ENCODE results near the gene APOC1.
"Not testable (repeated sequence)": the region's sequence is repeated elsewhere in the genome, so short reads cannot be mapped to it uniquely, and the experiment has no call there.

Gene APOC1

DNA sequence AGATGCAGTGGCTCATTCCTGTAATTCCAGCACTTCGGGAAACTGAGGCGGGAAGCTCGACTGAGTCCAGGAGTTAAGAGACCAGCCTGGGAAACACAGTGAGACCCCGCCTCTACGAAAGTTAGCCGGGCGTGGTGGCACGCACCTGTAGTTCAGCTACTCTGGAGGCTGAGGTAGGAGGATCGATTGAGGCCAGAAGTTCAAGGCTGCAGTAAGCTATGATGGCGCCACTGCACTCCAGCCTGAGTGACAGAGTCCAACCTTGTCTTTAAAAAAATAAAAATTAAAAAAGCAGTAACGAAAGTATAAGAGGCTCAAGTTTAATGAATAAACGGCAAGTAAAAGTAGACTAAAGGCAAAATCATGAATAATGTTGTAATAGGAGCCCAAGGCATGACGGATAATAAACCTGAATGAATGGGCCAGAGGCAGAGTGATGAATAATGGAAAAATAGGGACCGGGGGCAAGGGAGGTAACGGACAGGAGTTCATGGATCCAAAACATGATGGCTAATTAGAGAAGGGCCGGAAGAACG, 24.5 kb upstream of the APOC1 start:
- no peak for DNase-seq

DNA sequence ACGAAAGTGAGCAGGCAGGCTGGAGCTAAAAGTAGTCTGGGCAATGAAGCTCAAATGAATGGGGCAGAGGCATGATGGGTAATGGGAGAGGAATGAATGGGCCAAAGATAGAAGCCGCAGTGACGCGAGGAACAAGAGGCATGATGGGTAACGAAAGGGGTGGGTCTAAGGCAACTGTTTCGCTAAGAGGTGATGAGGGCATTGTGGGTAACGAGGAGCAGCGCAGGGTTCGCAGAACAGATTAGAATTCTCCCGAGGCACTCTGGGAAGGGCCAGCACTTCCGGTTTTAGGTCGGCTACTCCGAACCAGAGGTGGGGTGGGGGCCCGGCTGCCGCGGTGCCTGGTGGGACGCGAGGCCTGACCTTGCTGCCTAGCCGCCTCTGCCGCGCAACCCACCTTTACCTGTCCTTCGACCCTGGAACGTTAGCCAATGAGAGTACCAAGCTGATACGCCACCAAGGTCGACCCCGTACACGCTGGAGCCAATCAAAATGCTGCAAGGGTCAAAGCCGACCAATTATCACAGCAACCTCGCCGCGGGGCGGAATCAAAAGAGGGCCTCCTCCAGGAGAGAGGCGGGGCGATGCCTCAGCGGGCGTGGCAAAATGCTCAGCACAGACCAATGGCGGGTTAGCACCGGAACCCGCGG, 23.9 kb upstream of the APOC1 start:
- DNase-seq, result peak; percentile 100

GRCh38 chr19:44891016-44891882, 23.2 kb upstream of the APOC1 start, which contains the start of gene TOMM40:
Gene TOMM40 (plus strand): TSS chr19:44891254. CDS start chr19:44891416, 162 bp downstream.
- peak; percentile 100 for DNase-seq

GRCh38 chr19:44892932-44893331, 21.5 kb upstream of the APOC1 start:
- no peak for DNase-seq

DNA sequence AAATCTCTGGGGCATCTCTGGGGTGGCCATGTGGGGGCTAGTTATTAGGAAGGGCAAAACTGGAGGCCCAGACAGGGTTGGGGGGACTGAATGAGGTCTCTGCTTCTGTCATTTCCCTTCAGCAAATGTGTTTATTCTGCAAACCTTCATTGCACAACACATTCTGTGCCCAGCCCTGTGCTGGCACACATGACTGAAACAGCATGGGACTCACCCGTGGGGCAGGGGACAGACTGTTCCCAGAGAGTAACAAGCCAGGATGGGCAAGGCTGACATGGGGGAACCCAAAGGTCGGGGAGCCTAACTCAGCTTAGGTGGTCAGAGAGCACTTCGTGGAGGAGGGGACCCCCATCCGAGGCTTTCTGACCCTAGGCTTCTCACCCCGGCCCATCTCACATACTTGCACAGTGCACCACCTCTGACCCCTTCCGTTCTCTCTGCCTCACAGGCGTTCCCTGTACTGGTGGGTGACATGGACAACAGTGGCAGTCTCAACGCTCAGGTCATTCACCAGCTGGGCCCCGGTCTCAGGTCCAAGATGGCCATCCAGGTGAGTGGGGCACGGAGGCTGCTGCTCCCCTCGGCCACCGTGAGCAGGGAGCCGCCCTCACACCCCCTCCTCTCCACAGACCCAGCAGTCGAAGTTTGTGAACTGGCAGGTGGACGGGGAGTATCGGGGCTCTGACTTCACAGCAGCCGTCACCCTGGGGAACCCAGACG, 20.9 kb upstream of the APOC1 start:
- no peak for DNase-seq

- DNase-seq, result no peak
Measured at GRCh38 chr19:44894052-44894400, 20.4 kb upstream of the APOC1 start.

DNA sequence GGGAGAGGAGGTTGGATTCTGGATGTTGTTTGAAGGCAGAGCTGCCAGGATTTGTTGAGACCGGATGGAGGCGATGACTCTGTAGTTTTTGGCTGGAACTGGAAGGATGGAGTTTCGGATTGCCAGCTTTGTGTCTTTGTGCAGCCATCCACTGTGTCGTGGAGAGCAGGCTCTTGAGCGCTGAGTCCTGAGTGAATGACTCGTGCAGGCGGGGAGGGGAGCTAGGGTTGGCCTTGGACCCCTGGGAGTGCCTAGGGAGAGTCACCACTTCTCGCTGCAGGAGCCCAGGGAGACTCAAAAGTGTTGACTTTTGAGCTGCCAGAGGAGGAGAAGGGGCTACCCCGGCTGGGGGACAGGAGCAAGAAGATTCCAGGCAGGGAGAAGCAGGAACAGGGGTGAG, 19.5 kb upstream of the APOC1 start:
- no peak for DNase-seq

DNA sequence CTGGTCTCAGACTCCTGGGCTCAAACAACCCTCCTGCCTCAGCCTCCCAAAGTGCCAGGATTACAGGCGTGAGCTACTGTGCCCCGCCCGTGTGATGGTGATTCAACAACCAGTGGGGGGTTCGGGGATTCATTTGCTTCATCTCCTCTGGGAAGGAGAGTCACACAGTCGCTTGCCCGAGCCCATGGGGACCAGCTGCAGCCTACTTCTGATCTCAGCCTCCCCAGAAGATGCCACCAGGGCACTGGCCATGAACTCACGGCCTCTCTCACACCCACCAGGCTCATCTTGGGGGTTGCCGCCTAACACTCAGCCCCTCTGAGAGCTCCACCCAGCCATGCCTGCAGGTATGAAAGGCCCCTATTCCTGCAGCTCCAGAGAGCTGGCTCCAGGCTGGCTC, 16.6 kb upstream of the APOC1 start:
- DNase-seq, result no peak

- no peak for DNase-seq
Measured at GRCh38 chr19:44900328-44901244, 13.8 kb upstream of the APOC1 start.

DNA sequence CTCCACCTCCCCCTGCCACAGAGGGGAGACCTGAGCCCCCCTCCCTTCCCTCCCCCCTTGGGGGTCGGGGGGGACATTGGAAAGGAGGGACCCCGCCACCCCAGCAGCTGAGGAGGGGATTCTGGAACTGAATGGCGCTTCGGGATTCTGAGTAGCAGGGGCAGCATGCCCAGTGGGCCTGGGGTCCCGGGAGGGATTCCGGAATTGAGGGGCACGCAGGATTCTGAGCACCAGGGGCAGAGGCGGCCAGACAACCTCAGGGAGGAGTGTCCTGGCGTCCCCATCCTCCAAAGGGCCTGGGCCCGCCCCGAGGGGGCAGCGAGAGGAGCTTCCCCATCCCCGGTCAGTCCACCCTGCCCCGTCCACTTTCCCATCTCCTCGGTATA, 11.2 kb upstream of the APOC1 start:
- DNase-seq, result no peak

- peak; percentile 40 for DNase-seq
Measured at GRCh38 chr19:44903602-44904425, 10.6 kb upstream of the APOC1 start.

- DNase-seq, result no peak
Measured at GRCh38 chr19:44904426-44904994, 9.9 kb upstream of the APOC1 start.

DNA sequence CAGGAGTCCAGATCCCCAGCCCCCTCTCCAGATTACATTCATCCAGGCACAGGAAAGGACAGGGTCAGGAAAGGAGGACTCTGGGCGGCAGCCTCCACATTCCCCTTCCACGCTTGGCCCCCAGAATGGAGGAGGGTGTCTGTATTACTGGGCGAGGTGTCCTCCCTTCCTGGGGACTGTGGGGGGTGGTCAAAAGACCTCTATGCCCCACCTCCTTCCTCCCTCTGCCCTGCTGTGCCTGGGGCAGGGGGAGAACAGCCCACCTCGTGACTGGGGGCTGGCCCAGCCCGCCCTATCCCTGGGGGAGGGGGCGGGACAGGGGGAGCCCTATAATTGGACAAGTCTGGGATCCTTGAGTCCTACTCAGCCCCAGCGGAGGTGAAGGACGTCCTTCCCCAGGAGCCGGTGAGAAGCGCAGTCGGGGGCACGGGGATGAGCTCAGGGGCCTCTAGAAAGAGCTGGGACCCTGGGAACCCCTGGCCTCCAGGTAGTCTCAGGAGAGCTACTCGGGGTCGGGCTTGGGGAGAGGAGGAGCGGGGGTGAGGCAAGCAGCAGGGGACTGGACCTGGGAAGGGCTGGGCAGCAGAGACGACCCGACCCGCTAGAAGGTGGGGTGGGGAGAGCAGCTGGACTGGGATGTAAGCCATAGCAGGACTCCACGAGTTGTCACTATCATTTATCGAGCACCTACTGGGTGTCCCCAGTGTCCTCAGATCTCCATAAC, 8.8 kb upstream of the APOC1 start, which contains the start of gene APOE:
Gene APOE, plus strand, starts transcription at position 360 of the 724 bp plus-strand sequence. CDS start 829 bp downstream, outside the sequence.
- no peak for DNase-seq

- no peak for DNase-seq
Measured at GRCh38 chr19:44907613-44908012, 6.8 kb upstream of the APOC1 start.

GRCh38 chr19:44908074-44908835, 6.2 kb upstream of the APOC1 start:
- no peak for DNase-seq

- no peak for DNase-seq
Measured at GRCh38 chr19:44908836-44909261, 5.6 kb upstream of the APOC1 start.

DNA sequence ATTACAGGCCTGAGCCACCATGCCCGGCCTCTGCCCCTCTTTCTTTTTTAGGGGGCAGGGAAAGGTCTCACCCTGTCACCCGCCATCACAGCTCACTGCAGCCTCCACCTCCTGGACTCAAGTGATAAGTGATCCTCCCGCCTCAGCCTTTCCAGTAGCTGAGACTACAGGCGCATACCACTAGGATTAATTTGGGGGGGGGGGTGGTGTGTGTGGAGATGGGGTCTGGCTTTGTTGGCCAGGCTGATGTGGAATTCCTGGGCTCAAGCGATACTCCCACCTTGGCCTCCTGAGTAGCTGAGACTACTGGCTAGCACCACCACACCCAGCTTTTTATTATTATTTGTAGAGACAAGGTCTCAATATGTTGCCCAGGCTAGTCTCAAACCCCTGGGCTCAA, 4.6 kb upstream of the APOC1 start:
- no peak for DNase-seq

DNA sequence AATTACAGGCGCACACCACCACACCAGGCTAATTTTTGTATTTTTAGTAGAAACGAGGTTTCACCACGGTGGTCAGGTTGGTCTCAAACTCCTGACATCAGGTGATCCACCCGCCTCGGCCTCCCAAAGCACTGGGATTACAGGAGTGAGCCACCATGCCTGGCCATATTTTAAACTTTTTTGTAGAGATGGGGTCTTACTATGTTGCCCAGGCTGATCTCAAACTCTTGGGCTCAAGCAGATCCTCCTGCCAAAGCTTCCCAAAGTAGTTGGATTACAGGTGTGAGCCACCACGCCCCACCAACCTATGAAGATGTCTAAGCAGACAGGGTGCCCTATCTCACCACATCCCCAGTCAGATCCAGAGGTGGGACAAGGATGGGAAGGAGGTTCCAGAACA, 2.5 kb upstream of the APOC1 start:
- not testable (repeated sequence) for DNase-seq

GRCh38 chr19:44912854-44913253, 1.6 kb upstream of the APOC1 start:
- DNase-seq, result no peak
